Measurements from ENCODE around the gene ATP8B3. TPM values are rescaled to one million over a fixed set of nuclear protein-coding genes. Genes with fewer than 3 reads are reported as not detected.

ATP8B3 gene
- total and polyA plus RNA-seq, 2 donors (not counting 1 experiment from before 2014, with no cell fraction given): 2.3 to 3.0 TPM

DNA sequence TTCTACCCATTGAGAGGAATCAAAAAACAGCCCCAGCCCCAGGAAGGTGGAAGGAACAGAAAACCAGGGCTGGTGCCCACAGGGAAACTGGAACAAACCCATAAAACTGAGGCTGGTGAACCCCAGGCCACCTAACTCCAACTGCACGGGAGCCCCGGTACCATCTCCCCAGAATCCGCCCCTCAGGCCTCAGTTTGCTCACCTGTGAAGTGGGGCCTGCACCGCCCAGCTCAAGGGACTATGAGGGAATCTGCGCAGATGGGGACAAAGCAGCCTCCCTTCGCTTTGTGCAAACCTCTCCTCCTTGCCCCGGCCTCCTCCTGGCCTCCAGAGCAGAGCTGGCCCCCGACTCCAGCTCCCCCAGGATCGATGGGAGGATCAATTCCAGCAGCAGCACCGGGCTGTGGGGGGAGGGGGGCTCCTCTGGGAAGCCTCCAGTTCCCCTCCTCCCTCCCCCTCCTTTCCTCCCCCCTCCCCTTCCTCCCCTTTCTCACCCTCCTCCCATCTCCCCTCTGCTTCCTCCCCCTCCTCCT lies 67.9 kb downstream of the ATP8B3 start:
- Histone ChIP-seq H4K20me1 (ENCODE audit: control insufficient read depth, extremely low read depth, insufficient read depth, low read length) (no peaks in the 10 kb centered on the region), H3K27me3 (ENCODE audit: control insufficient read depth, insufficient read depth, low read length) (peaks cover 11% of the 10 kb centered on the region), H3K4me2 (ENCODE audit: extremely low read depth, insufficient read depth, low read length) (no peak overlapping the region), H3K4me1 (ENCODE audit: control insufficient read depth, extremely low read depth, insufficient read depth, low read length) (peaks cover 11% of the 10 kb centered on the region), H3K4me3 (replicated peaks in 1 of 4; ENCODE audit: control extremely low read depth in 1 of 4, insufficient read depth in 1 of 4, low read depth in 3 of 4, low read length in 4 of 4) (no peak overlapping the region), H3K9ac (ENCODE audit: insufficient read depth, low read length) (no peak overlapping the region), H3K9me3 (ENCODE audit: control insufficient read depth, insufficient read depth, low read depth, low read length) (no peaks in the 10 kb centered on the region), H3K27ac (ENCODE audit: insufficient read depth, low read length) (no peak overlapping the region), H3K79me2 (ENCODE audit: control insufficient read depth, insufficient read depth, low read length) (no peaks in the 10 kb centered on the region), H2AFZ (ENCODE audit: low read length) (no peak overlapping the region), H3K36me3 (ENCODE audit: control insufficient read depth, insufficient read depth, low read length) (no peaks in the 10 kb centered on the region)
- DNase-seq (ENCODE audit: low read depth in 2 of 2): no peak
- TF ChIP-seq, protein P1, sequence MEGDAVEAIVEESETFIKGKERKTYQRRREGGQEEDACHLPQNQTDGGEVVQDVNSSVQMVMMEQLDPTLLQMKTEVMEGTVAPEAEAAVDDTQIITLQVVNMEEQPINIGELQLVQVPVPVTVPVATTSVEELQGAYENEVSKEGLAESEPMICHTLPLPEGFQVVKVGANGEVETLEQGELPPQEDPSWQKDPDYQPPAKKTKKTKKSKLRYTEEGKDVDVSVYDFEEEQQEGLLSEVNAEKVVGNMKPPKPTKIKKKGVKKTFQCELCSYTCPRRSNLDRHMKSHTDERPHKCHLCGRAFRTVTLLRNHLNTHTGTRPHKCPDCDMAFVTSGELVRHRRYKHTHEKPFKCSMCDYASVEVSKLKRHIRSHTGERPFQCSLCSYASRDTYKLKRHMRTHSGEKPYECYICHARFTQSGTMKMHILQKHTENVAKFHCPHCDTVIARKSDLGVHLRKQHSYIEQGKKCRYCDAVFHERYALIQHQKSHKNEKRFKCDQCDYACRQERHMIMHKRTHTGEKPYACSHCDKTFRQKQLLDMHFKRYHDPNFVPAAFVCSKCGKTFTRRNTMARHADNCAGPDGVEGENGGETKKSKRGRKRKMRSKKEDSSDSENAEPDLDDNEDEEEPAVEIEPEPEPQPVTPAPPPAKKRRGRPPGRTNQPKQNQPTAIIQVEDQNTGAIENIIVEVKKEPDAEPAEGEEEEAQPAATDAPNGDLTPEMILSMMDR (conservative IDR thresholded peaks at IDR 0.05 in 1 of 2, IDR thresholded peaks at IDR 0.05 in 1 of 2; ENCODE audit: low read depth in 1 of 2, low read length in 2 of 2): no peak
- no peak for TF ChIP-seq EZH2 (IDR thresholded peaks at IDR 0.05; ENCODE audit: low read length, missing control alignments)

DNA sequence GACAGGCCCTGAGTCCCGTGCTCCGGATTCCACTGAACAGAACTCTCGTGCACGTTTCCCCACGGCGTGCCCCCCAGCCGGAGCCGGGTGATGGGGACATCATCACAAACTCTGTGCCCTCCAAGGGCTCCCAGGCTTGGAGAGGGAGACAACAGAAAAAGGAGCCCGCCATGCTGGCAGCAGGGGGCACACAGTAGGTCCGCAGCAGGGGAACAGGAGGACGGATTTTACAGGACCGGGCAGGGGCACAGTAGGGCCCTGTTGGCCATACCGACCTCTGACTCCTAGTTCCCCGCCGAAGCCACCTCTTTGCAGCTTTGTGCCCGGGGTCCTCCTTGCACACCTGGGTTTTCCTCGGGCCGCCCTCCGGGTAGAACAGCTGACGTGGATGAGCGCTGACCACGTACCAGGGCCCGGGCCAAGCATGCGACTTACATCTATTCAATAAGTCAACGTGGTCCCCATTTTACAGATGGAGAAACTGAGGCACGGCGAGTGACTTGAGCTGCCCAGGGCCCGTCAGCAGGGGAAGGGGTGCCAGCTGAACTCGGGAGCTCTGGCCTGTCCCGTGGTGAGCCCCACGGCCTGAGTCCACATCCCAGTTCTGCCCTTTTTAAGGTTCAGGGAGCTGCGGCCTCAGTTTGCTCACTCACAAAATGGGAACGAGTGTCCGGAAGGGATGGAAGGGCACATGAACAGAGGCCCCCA lies 68.9 kb downstream of the ATP8B3 start:
- Histone ChIP-seq H3K4me2 (ENCODE audit: extremely low read depth, insufficient read depth, low read length) (no peak overlapping the region), H2AFZ (ENCODE audit: low read length) (no peak overlapping the region), H3K4me3 (replicated peaks in 1 of 4; ENCODE audit: control extremely low read depth in 1 of 4, insufficient read depth in 1 of 4, low read depth in 3 of 4, low read length in 4 of 4) (no peak overlapping the region), H3K36me3 (ENCODE audit: control insufficient read depth, insufficient read depth, low read length) (no peaks in the 10 kb centered on the region), H3K27me3 (ENCODE audit: control insufficient read depth, insufficient read depth, low read length) (peaks cover under 1% of the 10 kb centered on the region), H3K4me1 (ENCODE audit: control insufficient read depth, extremely low read depth, insufficient read depth, low read length) (peaks cover 11% of the 10 kb centered on the region), H3K9ac (ENCODE audit: insufficient read depth, low read length) (no peak overlapping the region), H3K79me2 (ENCODE audit: control insufficient read depth, insufficient read depth, low read length) (no peaks in the 10 kb centered on the region), H3K9me3 (ENCODE audit: control insufficient read depth, insufficient read depth, low read depth, low read length) (no peaks in the 10 kb centered on the region), H4K20me1 (ENCODE audit: control insufficient read depth, extremely low read depth, insufficient read depth, low read length) (no peaks in the 10 kb centered on the region), H3K27ac (ENCODE audit: insufficient read depth, low read length) (no peak overlapping the region)
- no peak for TF ChIP-seq EZH2 (IDR thresholded peaks at IDR 0.05; ENCODE audit: low read length, missing control alignments)
- TF ChIP-seq, protein P1 (conservative IDR thresholded peaks at IDR 0.05 in 1 of 2, IDR thresholded peaks at IDR 0.05 in 1 of 2; ENCODE audit: low read depth in 1 of 2, low read length in 2 of 2): no peak
- DNase-seq (ENCODE audit: low read depth in 2 of 2): no peak

DNA sequence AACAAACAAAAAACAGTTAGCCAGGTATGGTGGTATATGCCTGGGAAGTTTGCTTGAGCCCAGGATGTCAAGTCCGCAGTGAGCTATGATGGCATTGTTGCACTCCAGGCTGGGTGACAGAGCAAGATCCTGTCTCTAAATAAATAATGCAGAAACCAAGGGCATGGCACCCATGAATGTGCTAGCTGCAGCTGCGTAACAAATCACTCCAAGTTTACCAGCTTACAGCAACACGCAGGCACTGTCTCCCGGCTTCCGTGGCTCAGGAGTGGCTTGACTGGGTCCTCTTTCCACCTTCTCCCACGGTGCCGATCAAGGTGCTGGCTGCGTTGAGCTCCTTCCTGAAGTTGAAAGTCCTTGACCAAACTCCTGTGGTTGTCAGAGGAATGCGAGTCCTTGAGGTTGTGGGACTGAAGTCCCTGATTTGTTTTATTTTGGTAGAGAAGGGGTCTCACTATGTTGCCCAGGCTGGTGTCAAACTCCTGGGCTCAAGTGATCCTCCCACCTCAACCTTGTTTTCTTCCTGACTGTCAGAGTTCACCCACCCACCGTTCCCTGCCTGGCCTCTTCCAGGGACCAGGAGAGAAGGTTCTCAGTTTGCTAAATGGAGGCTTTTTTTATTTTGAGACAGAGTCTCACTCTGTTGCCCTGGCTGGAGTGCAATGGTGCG lies 72.0 kb downstream of the ATP8B3 start:
- no peak for TF ChIP-seq EZH2 (IDR thresholded peaks at IDR 0.05; ENCODE audit: low read length, missing control alignments)
- TF ChIP-seq, protein P1 (conservative IDR thresholded peaks at IDR 0.05 in 1 of 2, IDR thresholded peaks at IDR 0.05 in 1 of 2; ENCODE audit: low read depth in 1 of 2, low read length in 2 of 2): no peak
- H2AFZ ChIP-seq (ENCODE audit: low read length): no peak overlapping the region
- H3K4me2 ChIP-seq (ENCODE audit: extremely low read depth, insufficient read depth, low read length): no peak overlapping the region
- H3K4me1 ChIP-seq (ENCODE audit: control insufficient read depth, extremely low read depth, insufficient read depth, low read length): no peaks in the 10 kb centered on the region
- no peak overlapping the region for H3K27ac ChIP-seq (ENCODE audit: insufficient read depth, low read length)
- H3K27me3 ChIP-seq (ENCODE audit: control insufficient read depth, insufficient read depth, low read length): peaks cover 7% of the 10 kb centered on the region
- no peaks in the 10 kb centered on the region for H3K9me3 ChIP-seq (ENCODE audit: control insufficient read depth, insufficient read depth, low read depth, low read length)
- H4K20me1 ChIP-seq (ENCODE audit: control insufficient read depth, extremely low read depth, insufficient read depth, low read length): no peaks in the 10 kb centered on the region
- no peak overlapping the region for H3K4me3 ChIP-seq (replicated peaks in 1 of 4; ENCODE audit: control extremely low read depth in 1 of 4, insufficient read depth in 1 of 4, low read depth in 3 of 4, low read length in 4 of 4)
- no peak overlapping the region for H3K9ac ChIP-seq (ENCODE audit: insufficient read depth, low read length)
- no peaks in the 10 kb centered on the region for H3K79me2 ChIP-seq (ENCODE audit: control insufficient read depth, insufficient read depth, low read length)
- no peaks in the 10 kb centered on the region for H3K36me3 ChIP-seq (ENCODE audit: control insufficient read depth, insufficient read depth, low read length)
- DNase-seq (ENCODE audit: low read depth in 2 of 2): no peak

All from fibroblast of lung (primary cell).